OCI-LY7 (cell line): ENCODE results near the gene PLPP1. TPM values are rescaled to one million over a fixed set of nuclear protein-coding genes. Genes with fewer than 3 reads are reported as not detected.

Experiments used
- BruUV-seq: library from RNA; stranded (reverse); fragments of 400-500 nt; replicated peaks from 2 replicates; lab custom pipeline; 2021; lab: Mats Ljungman, UMichigan
- CTCF ChIA-PET: fragments of 300-600 bp; sonication (Branson Sonifier 250); formaldehyde crosslinking; loops from one replicate; lab custom pipeline; 2022; ENCODE audit warnings: antibody characterized with exemption; ENCODE audit not compliant: unreplicated experiment; lab: Charles Lee
- POLR2A ChIA-PET: fragments of 300-600 bp; sonication (Branson Sonifier 250); formaldehyde crosslinking; loops from one replicate; lab custom pipeline; 2022; ENCODE audit warnings: antibody characterized with exemption; lab: Charles Lee
- DNase-seq: peaks from one replicate; pipeline ENCODE4 v3.0.0-alpha.2; 2015; ENCODE audit warnings: low spot score
- H2AFZ ChIP-seq: fragments of 200-600 bp; sonication (generic), shearing (Covaris generic); 2 replicates; pipeline ENCODE4 v1.6.1; 2014; ENCODE audit warnings: mild to moderate bottlenecking, antibody characterized with exemption, low read length, moderate library complexity
- H3K27ac ChIP-seq: fragments of 200-600 bp; sonication (generic); 2 replicates; pipeline ENCODE4 v1.5.1; 2014; ENCODE audit warnings: mixed run types, low read depth, mild to moderate bottlenecking, moderate library complexity, low read length, inconsistent platforms; ENCODE audit not compliant: poor library complexity, severe bottlenecking
- H3K36me3 ChIP-seq: fragments of 200-600 bp; sonication (generic); 2 replicates; pipeline ENCODE4 v1.6.1; 2014; ENCODE audit warnings: mild to moderate bottlenecking, antibody characterized with exemption, low read length, moderate library complexity, mixed read lengths; ENCODE audit not compliant: insufficient read depth
- H3K4me1 ChIP-seq: fragments of 200-600 bp; sonication (generic); 2 replicates; pipeline ENCODE4 v1.5.1; 2014; ENCODE audit warnings: mild to moderate bottlenecking, low read length; ENCODE audit not compliant: insufficient read depth, poor library complexity, severe bottlenecking
- H3K4me2 ChIP-seq: fragments of 200-600 bp; sonication (generic); 2 replicates; pipeline ENCODE4 v1.6.1; 2014; ENCODE audit warnings: mild to moderate bottlenecking, low read length
- H3K4me3 ChIP-seq: fragments of 200-600 bp; sonication (generic); 2 replicates; pipeline ENCODE4 v1.5.1; 2014; ENCODE audit warnings: mild to moderate bottlenecking, low read depth, low read length; ENCODE audit not compliant: poor library complexity, severe bottlenecking
- H3K79me2 ChIP-seq: fragments of 200-600 bp; sonication (generic); 2 replicates; pipeline ENCODE4 v1.6.1; 2016; ENCODE audit warnings: low read depth, mild to moderate bottlenecking, low read length, moderate library complexity, mixed read lengths; ENCODE audit not compliant: insufficient read depth
- H3K9me2 ChIP-seq: fragments of 200-600 bp; sonication (generic); 2 replicates; pipeline ENCODE4 v1.6.1; 2016; ENCODE audit warnings: mild to moderate bottlenecking, low read length, mixed read lengths; ENCODE audit not compliant: insufficient read depth
- H3K9me3 ChIP-seq: fragments of 200-600 bp; sonication (generic); 2 replicates; pipeline ENCODE4 v1.6.1; 2014; ENCODE audit warnings: mild to moderate bottlenecking, mixed run types, low read length, mixed read lengths
- H4K20me1 ChIP-seq: fragments of 200-600 bp; sonication (generic); 2 replicates; pipeline ENCODE4 v1.6.1; 2014; ENCODE audit warnings: mild to moderate bottlenecking, antibody characterized with exemption, low read length, moderate library complexity, mixed read lengths; ENCODE audit not compliant: insufficient read depth
- EZH2phosphoT487 ChIP-seq: fragments of 200-600 bp; sonication (generic); IDR thresholded peaks from 2 replicates; pipeline ENCODE4 v1.6.1; 2018; ENCODE audit warnings: low read depth, borderline replicate concordance, mild to moderate bottlenecking, mixed run types, antibody characterized with exemption, low read length, moderate library complexity, mixed read lengths
- intact Hi-C: fragments of 100-400 bp; cut with micrococcal nuclease; formaldehyde crosslinking; loops from one replicate; pipeline ENCODE4 v1.10.0; 2022; ENCODE audit not compliant: unreplicated experiment
- total RNA-seq, 2 experiments: library from RNA; depleted of rRNA in 1 of 2; stranded (reverse); fragments of >200 nt in 1 of 2; shearing (Covaris generic) in 1 of 2; gene quantifications; 2 replicates each; pipeline ENCODE4 v1.2.3, GENCODE V29; 2014 to 2022
- TF ChIP-seq, protein P1 (sequence below): fragments of 200-600 bp; sonication (generic); conservative IDR thresholded peaks from 2 replicates; pipeline ENCODE4 v1.5.1; 2014; ENCODE audit warnings: mild to moderate bottlenecking, antibody characterized with exemption, low read length, moderate library complexity, mixed read lengths

Gene PLPP1
- total RNA-seq, 2 experiments from 2014 or later: 2.3 to 6.8 TPM

- H2AFZ ChIP-seq: no peak overlapping the region
- intact Hi-C loops: no loop called here
- ChIA-PET POLR2A (interaction anchor here (0.5 to 1.2 kb wide), 4 partner anchors 11 to 367 kb away, joined by 3 read pairs; partner anchors contain the start of gene MTREX), CTCF (no interaction called here)
- H3K79me2 ChIP-seq: no peaks in the 10 kb centered on the region
- H3K4me1 ChIP-seq: no peaks in the 10 kb centered on the region
- H3K36me3 ChIP-seq: no peaks in the 10 kb centered on the region
- no peak overlapping the region for H3K4me3 ChIP-seq
- no peak overlapping the region for H3K4me2 ChIP-seq
- H4K20me1 ChIP-seq: no peaks in the 10 kb centered on the region
- H3K9me3 ChIP-seq: no peaks in the 10 kb centered on the region
- BruUV-seq: no TSS peak
- H3K27ac ChIP-seq: no peak overlapping the region
- TF ChIP-seq, protein P1, sequence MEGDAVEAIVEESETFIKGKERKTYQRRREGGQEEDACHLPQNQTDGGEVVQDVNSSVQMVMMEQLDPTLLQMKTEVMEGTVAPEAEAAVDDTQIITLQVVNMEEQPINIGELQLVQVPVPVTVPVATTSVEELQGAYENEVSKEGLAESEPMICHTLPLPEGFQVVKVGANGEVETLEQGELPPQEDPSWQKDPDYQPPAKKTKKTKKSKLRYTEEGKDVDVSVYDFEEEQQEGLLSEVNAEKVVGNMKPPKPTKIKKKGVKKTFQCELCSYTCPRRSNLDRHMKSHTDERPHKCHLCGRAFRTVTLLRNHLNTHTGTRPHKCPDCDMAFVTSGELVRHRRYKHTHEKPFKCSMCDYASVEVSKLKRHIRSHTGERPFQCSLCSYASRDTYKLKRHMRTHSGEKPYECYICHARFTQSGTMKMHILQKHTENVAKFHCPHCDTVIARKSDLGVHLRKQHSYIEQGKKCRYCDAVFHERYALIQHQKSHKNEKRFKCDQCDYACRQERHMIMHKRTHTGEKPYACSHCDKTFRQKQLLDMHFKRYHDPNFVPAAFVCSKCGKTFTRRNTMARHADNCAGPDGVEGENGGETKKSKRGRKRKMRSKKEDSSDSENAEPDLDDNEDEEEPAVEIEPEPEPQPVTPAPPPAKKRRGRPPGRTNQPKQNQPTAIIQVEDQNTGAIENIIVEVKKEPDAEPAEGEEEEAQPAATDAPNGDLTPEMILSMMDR: no peak
- no peak for TF ChIP-seq EZH2phosphoT487
- H3K9me2 ChIP-seq: no peaks in the 10 kb centered on the region
- DNase-seq: no peak
Observed at GRCh38 chr5:55510523-55510880, 24.3 kb downstream of the PLPP1 start.

DNA sequence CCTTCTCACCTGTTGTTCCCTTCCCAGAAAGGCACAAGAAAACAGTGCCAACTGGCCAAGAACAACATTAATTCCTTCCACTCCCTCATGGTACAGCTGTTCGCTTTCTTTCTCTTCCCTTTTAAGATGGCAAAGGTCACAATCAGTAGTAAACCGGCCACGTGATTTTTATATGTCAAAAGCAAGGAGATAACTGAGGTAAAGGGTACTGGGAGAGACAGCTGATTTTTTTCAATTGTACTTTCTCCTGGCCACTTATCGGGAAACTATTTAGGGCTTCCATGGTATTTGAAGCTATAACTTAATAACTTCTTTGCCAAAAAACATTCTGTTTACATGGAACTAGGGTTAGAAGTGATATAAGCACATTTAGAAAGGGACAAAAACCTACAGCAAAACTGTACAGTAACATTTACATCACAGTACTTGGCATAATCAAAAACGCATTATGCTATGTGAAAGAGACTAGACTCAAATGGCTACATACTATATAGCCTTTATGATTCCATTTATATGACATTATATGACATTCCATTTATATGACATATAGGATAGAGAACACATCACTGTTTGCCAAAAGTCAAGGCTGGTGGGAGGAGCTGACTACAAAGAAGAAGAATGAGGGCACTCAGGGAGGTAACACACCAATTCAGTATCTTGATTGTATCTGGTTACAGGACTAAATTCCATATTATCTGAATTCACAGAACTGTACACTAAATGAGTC is 24.8 kb downstream of the PLPP1 start:
- ChIA-PET POLR2A (interaction anchor here (0.6 to 1.7 kb wide), 7 partner anchors 8 to 367 kb away, joined by 3 to 5 read pairs (median 3); no protein-coding TSS in a partner anchor), CTCF (no interaction called here)
- H3K4me1 ChIP-seq: no peaks in the 10 kb centered on the region

More for the DNA sequence above, 24.8 kb downstream of the PLPP1 start:
- TF ChIP-seq, protein P1: no peak
- TF ChIP-seq EZH2phosphoT487: no peak
- H3K9me3 ChIP-seq: no peaks in the 10 kb centered on the region
- H3K4me3 ChIP-seq: no peak overlapping the region
- H3K36me3 ChIP-seq: no peaks in the 10 kb centered on the region
- intact Hi-C loops: no loop called here
- no TSS peak for BruUV-seq
- H4K20me1 ChIP-seq: no peaks in the 10 kb centered on the region
- no peak overlapping the region for H3K27ac ChIP-seq
- no peak for DNase-seq
- H2AFZ ChIP-seq: no peak overlapping the region
- H3K4me2 ChIP-seq: no peak overlapping the region
- H3K79me2 ChIP-seq: no peaks in the 10 kb centered on the region
- no peaks in the 10 kb centered on the region for H3K9me2 ChIP-seq
